GM03348 (cell line): ENCODE data around the gene SDCCAG8.
A peak's percentile ranks its signal among the peaks of the same experiment; 100 is the strongest.

Experiments used
- DNase-seq: peaks from one replicate; pipeline ENCODE4 v3.0.0; 2012; ENCODE audit warnings: low spot score

Gene SDCCAG8

DNA sequence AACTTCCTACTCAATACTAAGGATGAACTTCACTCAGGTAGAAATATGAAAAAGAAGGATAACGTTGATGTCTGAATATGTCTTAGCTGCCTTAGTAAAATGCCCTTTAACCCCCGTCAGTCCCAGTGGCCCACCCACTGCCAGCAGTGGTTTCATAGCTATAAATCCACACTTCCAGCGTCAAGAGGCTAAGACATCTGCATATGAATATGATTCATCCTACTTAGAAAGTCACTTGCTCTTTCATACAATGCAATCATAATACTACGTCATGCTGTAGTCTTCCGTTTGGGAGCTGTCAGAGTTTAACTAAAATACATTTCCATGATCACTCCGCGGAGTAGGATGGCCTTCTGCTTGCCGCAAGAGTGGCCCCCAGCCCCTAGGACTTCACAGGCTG, 247.3 kb downstream of the SDCCAG8 start:
- DNase-seq: no peak

DNA sequence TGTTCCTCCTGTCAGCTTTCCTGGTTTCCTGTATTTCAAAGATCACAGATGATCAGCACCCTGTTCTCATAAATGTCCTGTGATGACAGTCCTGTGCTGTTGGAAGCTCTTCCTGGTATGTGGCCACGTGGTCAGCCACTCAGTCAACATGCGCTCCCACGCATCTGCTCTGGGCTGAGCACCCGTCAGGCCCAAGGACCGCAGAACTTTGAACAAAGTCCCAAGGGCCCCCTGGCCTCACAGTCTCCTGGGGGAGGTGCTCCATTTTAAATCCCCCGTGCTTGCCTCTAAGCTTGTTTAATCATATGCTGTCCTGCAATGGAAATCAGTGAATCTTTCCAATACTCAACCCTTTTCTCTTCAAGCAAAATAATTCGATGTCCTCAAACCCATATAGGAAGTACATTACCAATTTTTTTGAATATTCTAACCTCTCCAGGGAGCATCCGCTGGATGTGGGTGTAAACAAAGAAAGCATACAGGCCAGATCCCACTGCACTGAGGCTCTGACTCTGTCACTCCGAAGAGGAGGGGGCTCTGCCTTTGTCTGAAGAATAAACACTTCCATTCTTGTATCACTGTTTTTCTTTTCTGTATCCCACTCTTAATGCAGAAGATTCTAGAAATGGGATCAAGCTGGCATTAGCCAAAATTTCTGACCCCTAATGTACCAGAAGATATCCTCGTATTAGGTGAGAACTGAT, 250.3 kb downstream of the SDCCAG8 start:
- no peak for DNase-seq

DNA sequence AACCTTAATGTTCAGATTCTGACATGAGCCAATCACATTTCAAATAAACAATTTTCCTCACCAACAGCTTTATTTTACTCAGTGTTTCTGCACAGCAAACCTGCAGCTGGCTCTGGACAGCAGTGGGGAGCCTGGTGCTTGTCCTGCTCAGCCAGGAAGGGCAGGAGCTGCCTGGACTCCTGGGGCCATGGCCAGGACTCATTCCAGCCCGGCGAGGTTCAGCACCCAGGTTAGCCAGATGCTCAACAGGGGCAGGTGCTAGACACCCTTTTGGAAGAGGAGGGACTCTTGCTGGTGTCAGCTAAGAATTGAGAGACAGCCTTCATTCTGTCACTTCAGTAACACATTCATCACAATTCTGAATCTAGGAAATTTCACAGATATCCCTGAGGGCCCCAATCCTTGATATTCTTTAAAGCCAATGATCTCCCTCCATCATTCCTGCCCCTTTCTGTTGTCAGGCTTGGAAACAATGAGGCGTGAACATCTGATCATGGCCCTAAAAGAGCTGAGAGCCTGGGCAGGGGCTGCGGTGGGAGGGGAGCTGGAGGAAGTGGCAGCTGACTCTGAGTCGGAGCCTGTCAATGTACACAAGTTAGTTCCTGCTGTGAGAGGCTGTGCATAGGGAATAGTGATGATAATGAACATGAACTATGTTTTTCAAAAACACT, 251.3 kb downstream of the SDCCAG8 start:
- no peak for DNase-seq

DNA sequence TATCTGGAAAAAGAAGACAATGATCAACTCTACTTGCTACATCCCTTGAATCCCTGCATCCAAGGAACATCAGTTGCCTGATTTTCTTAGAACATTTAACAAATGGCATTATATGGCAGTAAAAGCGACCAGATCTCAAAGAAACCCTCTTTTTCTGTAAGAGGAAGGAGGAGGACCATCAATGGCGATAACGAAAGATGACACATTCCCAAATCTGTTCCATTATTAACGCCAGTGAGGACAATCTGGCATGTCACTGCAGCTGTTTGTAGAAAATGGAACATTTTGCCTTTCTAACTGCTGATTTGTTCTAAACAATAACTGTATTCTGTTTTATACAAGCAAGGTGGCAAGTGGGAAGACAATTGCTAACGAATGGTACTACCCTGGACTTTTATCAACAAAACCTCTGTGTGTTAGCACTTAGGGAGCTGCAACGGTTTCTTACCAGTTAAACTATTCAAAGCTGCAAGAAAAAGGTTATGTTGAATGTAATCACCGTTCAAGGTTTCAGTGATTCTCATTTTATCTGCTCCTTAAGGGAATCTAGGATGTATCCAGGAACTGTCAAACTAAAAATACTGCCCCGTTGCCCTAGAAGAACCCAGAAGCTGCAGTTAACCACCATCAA, 251.9 kb downstream of the SDCCAG8 start:
- DNase-seq: no peak

DNA sequence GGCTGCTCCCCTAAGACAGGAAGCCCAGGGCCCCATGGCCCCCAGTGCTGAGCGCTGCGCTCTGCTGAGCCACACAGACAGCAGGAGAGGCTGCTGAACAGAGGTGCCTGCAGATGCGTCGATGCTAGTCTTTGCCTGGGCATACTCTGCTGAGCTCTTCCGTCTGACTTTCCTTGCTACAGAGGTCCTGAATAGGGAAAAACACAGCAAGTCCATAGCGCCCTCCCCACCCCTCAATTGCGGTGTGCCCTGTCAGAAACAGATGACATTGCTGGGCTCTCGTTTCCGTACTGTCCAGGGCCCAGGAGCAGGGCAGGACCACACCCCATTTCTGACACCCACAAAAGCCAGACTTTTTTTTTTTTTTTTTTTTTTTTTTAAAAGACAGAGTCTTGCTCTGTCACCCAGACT, 252.5 kb downstream of the SDCCAG8 start:
- no peak for DNase-seq

DNA sequence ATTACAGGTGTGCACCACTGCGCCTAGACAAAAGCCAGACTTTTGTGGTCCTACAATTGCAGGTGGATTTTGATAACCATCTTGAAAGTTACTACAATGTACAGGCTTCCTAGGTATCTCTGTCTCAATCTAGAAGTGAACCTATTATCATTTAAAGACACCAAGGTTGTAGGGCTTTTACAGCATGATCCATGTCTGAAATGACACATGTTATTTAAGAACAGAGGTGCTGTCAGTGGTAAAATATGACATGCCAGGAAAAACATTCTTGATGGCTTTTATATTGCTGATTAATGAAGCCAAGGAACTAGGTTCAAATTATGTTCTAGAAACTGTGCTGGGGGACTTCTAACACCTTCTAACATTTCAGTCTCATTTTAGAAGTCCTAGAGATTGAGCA, 253.1 kb downstream of the SDCCAG8 start:
- DNase-seq: no peak

DNA sequence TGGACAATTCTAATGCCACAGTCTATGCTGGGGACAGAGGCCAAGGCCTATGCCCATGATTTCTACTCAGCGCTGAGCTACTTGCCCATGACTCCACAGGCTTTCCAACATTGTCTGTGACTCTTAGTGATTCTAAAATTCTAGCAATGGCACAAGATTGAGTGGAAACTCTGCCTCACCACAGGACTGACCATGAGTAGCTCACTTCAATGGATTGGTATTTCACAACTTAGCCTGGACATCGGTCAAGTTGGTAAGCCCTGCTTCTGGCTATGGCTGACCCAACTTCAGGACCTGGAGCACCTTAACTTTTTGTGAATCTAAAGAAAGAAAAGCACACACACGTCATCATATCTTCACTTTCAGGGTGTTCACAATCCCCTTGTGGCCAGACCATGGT, 255.1 kb downstream of the SDCCAG8 start:
- no peak for DNase-seq

DNA sequence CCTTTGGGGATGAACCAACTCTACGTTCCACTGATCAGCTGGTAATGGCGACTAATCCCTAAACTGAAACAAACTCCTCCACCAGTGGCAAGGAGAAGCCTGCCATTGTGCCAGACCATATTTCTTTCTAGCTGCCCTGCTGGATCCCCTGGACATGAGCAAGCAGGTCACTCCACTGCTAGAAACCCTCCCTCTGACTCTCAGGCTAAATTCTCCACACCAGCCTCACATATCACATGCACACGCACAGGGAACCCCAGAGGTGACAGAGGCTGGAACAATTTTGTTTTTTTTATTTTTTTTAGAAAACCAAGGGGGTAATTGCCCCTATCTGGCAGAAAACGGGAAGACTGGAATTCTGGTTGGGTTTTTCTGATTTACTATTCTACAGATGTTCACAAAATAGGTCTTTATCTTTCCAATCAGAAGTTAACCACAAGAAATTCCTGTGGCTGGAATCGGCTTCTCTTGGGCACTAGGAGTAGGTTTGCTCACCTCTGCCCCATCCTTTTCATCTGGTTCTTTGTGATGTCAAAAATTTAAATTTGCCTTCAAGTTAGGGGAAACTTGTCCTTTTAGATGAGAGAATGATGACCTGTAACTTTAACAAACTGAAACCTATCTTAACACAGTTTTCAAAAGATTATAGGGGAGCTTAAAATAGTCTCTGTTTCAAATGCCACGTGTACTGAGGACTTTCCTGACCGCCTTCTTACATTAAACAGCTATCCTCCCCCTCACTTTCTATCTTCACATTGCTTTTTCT, 258.1 kb downstream of the SDCCAG8 start:
- peak; percentile 68 for DNase-seq

DNA sequence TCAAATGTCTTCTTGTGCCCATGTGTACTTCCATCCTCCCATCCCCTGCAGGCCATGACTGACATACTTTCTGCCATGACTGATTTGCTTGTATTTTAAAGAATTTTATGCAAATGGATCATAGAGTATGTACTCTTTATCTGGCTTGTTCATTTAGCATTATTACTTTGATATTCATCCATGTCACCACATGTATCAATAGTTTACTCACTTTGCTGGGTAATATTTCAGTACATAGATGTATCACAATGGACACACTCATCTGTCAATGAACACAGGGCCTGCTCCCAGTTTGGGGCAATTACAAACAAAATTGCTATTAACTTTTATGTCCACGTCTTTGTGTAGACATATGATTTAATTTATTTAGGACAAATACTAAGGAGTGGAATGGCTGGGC, 259.1 kb downstream of the SDCCAG8 start:
- no peak for DNase-seq

DNA sequence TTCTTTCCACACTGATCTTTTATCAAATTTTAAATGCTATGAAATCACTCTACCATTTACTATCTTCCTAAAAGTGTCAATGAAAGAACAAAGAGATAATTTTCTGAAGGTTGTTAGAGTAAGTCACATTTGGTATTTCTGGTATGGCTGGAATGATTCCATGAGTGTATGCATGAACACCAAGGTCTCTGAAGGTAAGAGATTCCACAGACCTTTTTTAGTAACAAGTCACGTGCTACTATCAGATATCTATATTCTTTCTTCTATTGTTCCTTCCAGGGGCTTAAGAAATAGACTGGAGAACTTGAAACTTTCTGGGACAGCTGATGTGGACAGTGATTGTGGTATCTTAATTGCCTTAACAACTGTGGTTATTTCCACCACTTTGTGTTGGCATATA, 265.0 kb downstream of the SDCCAG8 start:
- DNase-seq: no peak

DNA sequence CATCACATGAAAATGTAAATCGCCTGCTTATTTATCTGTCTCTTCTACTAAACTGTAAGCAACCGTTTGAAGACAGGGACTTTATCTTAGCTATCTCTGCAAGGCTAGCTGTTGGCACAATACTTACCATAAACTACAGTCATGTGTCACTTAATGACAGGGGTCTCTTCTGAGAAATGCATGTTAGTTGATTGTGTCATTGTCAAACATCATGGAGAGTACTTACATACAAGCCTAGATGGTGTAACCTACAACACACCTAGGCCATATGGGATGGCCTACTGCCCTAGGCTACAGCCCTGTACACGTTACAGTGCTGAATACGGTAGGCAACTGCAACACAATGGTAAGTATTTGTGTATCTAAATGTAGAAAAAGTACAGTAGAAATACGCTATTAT, 267.9 kb downstream of the SDCCAG8 start:
- no peak for DNase-seq

DNA sequence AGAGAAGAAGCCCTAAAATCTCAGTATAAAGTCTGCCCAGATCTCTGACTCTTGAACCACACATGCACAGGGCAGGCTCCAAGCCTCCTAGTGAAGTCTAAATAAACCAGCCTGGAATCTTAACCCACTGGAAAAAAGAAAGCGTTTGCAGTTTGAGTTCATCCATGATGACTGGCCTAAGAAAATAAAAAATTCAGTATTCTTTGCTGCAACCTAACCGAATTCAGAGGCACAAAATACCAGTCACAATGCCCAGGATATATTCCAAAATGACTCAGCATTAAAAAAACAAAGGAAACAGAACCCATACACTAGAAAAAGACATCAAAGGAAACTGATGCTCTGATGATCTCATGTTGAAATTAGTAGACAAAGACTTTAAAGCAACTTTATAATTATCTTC, 269.2 kb downstream of the SDCCAG8 start:
- peak; percentile 55 for DNase-seq

DNA sequence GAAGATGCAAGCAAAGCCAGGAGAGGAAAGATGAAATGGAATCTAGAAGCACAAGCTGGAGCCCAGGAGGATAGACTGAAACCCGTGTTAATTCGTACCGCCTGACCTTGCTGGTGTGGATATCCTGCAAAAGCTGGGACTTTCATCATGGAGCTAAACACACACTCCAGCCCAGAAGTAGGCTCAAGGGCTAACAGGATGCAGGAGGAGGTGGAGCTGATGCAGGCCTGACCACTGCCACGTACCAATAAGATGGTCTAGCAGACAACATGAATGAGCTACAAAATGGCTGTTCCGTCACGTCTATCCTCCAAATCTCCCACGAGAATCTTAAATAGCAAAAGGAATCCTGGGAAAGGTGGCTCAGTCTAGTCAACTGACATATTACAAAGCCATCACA, 270.3 kb downstream of the SDCCAG8 start:
- no peak for DNase-seq

DNA sequence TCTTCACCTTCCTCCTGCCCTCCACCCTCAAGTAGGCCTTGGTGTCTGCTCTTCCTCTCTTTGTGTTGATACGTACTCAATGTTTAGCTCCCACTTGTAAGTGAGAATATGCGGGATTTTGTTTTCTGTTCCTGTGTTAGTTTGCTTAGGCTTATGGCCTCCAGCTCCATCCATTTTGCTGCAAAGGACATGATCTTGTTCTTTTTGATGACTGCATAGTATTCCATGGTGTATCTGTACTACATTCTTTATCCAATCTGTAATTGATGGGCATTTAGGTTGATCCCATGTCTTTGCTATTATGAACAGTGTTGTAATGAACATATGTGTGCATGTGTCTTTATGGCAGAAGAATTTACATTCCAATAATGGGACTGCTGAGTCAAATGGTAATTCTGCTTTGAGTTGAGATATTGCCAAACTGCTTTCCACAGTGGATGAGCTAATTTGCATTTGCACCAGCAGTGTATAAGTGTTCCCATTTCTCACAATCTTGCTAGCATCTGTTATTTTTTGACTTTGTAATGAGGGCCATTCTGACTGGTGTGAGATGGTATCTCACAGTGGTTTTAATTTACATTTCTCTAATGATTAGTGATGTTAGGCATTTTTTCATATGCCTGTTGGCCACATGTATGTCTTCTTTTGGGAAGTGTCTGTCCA, 272.7 kb downstream of the SDCCAG8 start:
- DNase-seq: no peak

DNA sequence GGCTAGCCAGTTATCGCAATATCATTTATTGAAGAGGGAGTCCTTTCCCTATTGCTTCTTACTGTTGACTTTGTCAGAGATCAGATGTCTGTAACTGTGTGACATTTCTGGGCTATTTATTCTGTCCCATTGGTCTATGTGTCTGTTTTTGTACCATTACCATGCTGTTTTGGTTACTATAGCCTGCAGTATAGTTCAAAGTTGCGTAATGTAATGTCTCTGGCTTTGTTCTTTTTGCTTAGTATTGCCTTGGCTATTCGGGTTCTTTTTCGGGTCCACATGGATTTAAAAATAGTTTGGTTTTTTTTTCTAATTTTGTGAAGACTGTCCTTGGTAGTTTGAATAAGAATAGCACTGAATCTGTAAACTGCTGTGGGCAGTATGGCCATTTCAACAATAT, 273.7 kb downstream of the SDCCAG8 start:
- DNase-seq: no peak

DNA sequence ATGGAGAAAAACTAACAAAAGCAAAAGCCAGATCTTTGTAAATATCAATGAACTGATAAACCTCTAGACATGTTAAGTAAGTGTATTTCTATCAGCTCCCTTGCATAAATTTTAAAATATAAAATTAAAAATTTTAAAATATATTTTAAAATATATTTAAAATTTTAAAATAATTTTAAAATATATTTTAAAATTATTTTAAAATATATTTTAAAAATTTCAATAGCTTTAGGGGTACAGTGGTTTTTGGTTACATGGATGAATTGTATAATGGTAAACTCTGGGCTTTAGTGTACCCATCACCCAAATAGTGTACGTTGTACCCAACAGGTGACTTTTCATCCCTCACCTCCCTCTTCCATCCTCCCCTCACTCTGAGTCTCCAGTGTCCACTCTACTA, 279.2 kb downstream of the SDCCAG8 start:
- DNase-seq: no peak

DNA sequence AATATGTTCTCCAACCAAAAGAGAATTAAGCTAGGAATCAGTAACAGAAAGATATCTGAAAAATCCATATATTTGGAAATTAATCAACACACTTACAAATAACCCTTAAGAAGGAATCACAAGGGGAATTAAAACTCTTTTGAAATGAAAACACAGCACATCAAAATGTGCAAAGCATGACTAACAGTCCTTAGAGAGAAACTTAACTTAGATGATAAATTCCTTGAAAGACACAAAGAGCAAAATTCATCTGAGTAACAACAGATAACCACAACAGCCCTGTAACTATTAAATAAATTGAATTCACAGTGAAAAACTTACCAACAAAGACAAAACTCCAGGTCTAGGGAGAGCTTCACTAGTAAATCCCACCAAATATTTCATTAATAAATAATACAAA, 283.8 kb downstream of the SDCCAG8 start:
- no peak for DNase-seq

DNA sequence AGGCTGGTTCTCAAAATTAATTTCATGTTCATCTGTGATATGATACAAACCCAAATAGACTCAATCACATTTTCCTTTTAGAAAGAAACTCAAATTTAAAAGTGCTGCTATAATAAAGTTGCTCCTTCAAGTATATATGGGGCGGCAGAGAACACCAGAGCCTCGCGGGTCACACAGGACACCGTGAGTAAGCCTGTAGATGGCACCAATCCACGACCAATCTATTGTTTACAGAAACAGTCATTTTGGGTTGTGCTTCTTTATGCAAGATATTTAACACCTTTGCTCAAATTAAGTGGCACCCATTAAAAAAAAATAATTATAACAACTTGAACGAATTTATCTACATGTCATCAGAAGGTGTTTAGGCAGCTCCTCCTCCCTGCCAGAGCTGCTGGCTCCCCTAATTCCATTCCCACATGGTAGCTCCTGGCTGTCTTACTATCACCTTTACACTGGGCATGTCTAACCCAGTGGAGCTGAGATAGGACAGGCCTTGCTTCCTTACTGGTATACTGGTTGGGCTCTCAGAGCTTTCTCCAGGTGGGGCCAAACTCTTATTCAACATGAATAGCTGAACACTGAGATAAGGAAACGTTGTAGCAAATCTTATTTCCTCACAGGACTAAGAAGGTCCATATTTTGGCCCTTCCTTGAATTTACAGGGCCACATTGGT, 287.0 kb downstream of the SDCCAG8 start:
- no peak for DNase-seq

DNA sequence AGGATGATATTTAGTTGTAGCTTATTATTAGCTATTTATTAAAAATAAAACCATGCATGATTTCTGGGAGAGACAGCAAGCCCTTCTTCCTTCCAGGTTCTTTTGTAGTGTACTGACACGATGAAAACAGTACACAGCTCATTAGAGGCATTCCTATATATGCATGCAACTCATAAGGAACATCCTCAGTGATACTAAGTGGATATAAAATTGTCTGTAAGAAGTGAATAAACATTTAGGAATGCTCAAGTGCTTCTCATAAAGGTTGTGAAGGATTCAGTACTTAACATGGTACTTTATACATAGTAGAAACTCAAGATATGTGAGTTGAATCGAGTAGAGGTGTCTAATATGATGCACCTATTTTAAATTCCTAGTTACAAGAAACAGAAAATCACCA, 287.7 kb downstream of the SDCCAG8 start:
- DNase-seq: no peak

DNA sequence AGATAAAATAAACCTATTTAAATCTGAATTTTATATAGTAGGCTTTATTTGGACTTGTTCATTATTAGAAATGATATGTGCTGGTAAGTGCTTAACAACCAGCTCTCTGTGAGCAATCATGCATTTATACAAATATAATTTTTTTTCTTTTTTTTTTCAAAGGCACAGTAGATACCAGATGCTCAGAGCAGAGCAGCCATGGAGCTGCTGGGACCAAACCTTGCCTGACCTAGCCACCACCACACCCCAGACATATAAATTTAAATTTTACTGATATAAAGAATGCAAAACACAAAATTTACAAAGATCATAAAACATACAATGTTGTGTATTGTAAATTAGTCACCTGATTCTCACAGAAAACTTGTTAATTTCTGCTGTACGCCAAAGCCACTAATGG, 290.6 kb downstream of the SDCCAG8 start:
- DNase-seq: no peak

DNA sequence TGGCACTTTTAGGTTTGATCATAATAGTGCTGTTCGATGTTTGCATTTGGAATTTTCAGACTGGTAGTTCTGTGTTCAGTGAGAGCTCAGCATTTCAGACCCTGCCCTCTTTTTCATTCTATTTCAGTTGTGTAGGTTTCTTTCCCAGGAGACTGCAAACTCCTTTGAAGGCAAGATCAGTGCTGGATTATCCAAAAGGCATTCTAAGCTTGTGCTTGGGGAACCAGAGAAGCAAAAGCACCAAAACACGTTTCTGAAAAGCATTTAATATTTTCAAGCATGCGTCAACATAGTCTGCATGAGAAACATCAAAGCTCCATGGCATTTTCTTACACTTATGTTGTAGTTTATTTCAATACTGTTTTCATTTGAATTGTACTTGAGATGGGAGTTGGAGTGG, 292.1 kb downstream of the SDCCAG8 start:
- no peak for DNase-seq

DNA sequence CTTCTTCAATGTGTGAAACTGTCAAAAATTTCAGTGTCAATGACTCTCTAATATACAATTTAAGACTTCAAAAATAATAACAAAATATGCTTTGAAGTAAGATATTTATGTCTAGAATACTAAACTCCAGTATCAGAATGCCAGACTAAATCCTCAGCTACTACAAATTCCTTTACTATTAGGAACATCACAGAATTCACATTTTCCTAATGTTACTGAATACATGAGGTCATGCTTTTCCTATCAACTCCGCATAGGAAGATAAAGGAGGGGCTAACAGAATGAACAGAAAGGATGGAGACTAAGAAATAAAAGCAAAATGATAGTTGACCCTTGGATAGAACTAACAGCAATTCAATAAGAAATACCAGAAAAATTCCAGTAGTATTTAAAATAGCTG, 292.7 kb downstream of the SDCCAG8 start:
- DNase-seq: no peak
